Brain microvascular endothelial cell (primary cell): ENCODE measurements around the gene KRTAP7-1.

Source experiments
- DNase-seq: peaks from one replicate; pipeline ENCODE4 v3.0.0-alpha.2; 2020
- H3K27ac ChIP-seq: fragments of 250-450 bp; sonication (Bioruptor Pico); 2 replicates; pipeline ENCODE4 v1.5.1; 2020; ENCODE audit warnings: mild to moderate bottlenecking, moderate library complexity
- H3K27me3 ChIP-seq: fragments of 250-450 bp; sonication (Bioruptor Pico); replicated peaks from 2 replicates; pipeline ENCODE4 v1.5.1; 2020; ENCODE audit warnings: mild to moderate bottlenecking
- H3K36me3 ChIP-seq: fragments of 250-450 bp; sonication (Bioruptor Pico); replicated peaks from 2 replicates; pipeline ENCODE4 v1.5.1; 2020; ENCODE audit warnings: mild to moderate bottlenecking
- H3K4me3 ChIP-seq: 2 replicates; pipeline ENCODE4 v1.5.1; 2011; ENCODE audit warnings: low read depth, mild to moderate bottlenecking, control low read depth, low read length, moderate library complexity
- in situ Hi-C: cut with HindIII; loops from 2 replicates; pipeline ENCODE4 v1.10.0; 2017; ENCODE audit warnings: low sequenced_read_pairs, low pct_ligation_motif_present
- TF ChIP-seq, protein P1 (sequence below): IDR thresholded peaks from 2 replicates; pipeline ENCODE4 v1.5.1; 2011; ENCODE audit warnings: low read depth, mild to moderate bottlenecking, moderate library complexity, low read length, control low read depth, inconsistent platforms; ENCODE audit errors: missing control alignments

The KRTAP7-1 gene

DNA sequence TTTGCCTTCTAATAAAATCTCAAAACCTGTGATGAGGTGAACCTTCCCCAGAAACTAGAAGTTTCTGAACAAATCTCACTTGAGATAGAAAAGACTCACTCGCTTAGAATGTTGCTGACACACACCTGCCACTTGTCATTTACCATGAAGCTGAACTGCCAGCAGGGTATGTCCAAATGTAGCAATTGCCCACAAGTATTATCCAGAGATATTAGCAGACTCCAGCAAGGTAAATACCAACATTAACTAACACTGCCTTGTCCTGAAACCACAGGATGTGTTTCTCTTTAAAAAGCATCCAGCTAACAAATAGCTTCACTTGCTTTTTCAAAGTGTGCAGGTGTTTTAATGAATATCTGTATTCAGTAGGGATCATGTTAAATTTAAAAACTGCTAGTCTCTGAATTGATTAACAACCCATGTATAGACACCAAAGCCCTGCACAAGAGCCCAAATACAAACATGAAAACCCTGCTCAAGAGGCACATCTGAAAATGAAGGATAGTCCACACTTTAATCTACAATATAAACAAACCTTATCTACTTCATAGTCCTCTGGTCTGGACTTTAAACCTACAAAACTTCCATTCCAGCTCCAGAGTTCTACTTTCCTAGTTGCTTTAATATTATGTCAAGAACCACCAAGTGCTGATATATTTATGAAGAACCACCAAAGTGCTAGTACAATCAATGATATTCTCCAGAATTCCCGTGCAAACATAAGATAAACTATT is 35.8 kb downstream of the KRTAP7-1 start:
- no peak for DNase-seq
- no peak overlapping the region for H3K4me3 ChIP-seq
- no peak overlapping the region for H3K27ac ChIP-seq
- no peaks in the 10 kb centered on the region for H3K36me3 ChIP-seq
- TF ChIP-seq, protein P1, sequence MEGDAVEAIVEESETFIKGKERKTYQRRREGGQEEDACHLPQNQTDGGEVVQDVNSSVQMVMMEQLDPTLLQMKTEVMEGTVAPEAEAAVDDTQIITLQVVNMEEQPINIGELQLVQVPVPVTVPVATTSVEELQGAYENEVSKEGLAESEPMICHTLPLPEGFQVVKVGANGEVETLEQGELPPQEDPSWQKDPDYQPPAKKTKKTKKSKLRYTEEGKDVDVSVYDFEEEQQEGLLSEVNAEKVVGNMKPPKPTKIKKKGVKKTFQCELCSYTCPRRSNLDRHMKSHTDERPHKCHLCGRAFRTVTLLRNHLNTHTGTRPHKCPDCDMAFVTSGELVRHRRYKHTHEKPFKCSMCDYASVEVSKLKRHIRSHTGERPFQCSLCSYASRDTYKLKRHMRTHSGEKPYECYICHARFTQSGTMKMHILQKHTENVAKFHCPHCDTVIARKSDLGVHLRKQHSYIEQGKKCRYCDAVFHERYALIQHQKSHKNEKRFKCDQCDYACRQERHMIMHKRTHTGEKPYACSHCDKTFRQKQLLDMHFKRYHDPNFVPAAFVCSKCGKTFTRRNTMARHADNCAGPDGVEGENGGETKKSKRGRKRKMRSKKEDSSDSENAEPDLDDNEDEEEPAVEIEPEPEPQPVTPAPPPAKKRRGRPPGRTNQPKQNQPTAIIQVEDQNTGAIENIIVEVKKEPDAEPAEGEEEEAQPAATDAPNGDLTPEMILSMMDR: no peak
- no peaks in the 10 kb centered on the region for H3K27me3 ChIP-seq
- in situ Hi-C loops: no loop called here

DNA sequence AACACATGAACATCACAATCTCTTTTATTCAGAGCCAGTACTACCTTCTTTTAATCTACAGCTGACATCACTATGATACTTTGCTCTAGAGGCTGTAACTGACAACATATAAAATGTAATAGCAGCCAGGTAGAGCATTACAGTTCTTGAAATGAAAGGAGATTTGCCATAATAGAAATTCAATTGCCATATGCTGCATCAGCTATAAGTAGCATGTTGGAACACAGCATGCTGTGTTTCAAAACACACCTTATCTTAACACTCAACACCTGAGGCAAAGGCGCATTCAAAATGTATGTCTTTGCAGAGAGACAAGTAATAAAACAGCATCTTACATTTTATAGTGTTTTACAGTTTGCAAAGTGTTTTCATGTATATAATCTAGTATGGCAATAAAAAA is 50.3 kb downstream of the KRTAP7-1 start:
- in situ Hi-C loops: no loop called here
- no peak overlapping the region for H3K4me3 ChIP-seq
- no peaks in the 10 kb centered on the region for H3K36me3 ChIP-seq

More for the DNA sequence above, 50.3 kb downstream of the KRTAP7-1 start:
- TF ChIP-seq, protein P1: no peak
- Histone ChIP-seq H3K27me3 (no peaks in the 10 kb centered on the region), H3K27ac (no peak overlapping the region)
- no peak for DNase-seq
